ENCODE measurements around the gene FBXL3.

The FBXL3 gene

DNA sequence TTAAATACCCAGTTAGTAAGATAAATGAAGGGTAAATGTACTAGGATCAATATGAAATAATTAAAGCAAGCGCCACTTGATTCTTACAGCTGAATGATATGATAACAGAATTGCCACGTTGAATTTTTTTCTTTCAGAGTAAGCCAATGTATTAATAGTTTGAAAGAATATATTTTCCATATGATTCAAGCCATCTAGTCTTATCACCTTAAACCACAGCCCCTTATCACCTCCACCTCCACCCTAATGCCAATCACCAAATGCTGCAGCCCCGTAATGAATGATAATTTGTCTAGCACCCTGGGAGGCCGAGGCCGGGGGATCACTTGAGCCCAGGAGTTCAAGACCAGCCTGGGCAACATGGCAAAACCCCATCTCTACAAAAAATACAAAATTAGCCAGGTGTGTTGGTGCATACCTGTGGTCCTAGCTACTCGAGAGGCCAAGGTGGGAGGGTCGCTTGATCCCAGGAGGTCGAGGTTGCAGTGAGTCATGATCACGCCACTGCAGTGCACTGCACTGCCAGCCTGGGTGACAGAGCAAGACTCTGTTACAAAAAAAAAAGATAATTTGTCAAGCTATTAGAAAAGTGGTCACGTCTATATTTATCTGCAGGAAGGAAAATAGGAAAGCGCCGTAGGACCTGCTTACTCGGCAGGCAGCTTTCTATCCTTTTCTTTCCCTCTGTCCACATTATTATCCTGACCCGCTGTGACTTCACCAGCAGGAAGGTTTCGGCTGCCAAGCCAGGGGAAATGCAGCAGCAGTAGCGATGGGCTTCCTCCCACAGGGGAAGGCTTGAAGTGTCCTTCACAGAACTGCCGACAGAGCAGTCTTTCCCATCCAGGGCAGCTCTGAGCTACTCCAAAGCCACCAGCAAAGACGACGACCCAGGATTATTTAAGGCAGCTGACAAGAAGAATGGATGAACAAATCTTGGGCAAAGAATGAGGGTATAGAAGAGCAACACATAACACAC lies 54.8 kb downstream of the FBXL3 start:
- Histone ChIP-seq H4K20me1 (ENCODE audit: control insufficient read depth, insufficient read depth, low read depth, low read length) (no peaks in the 10 kb centered on the region), H3K27ac (ENCODE audit: low read depth, low read length) (no peak overlapping the region), H3K4me2 (ENCODE audit: low read length) (no peak overlapping the region), H3K4me1 (ENCODE audit: control insufficient read depth, low read length) (no peaks in the 10 kb centered on the region), H3K9me2 (replicated peaks; ENCODE audit: control insufficient read depth, low read length) (no peaks in the 10 kb centered on the region), H3K79me2 (ENCODE audit: control insufficient read depth, low read length) (no peaks in the 10 kb centered on the region), H3K9me3 (ENCODE audit: control insufficient read depth, insufficient read depth, low read length) (no peaks in the 10 kb centered on the region), H3K27me3 (ENCODE audit: control insufficient read depth, low read length) (peaks cover 16% of the 10 kb centered on the region), H3F3A (ENCODE audit: control insufficient read depth, insufficient read depth) (no peaks in the 10 kb centered on the region), H3K4me3 (ENCODE audit: low read length) (no peak overlapping the region), H3K36me3 (ENCODE audit: control insufficient read depth, low read length) (no peaks in the 10 kb centered on the region)
- TF ChIP-seq, protein P1, sequence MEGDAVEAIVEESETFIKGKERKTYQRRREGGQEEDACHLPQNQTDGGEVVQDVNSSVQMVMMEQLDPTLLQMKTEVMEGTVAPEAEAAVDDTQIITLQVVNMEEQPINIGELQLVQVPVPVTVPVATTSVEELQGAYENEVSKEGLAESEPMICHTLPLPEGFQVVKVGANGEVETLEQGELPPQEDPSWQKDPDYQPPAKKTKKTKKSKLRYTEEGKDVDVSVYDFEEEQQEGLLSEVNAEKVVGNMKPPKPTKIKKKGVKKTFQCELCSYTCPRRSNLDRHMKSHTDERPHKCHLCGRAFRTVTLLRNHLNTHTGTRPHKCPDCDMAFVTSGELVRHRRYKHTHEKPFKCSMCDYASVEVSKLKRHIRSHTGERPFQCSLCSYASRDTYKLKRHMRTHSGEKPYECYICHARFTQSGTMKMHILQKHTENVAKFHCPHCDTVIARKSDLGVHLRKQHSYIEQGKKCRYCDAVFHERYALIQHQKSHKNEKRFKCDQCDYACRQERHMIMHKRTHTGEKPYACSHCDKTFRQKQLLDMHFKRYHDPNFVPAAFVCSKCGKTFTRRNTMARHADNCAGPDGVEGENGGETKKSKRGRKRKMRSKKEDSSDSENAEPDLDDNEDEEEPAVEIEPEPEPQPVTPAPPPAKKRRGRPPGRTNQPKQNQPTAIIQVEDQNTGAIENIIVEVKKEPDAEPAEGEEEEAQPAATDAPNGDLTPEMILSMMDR (IDR thresholded peaks at IDR 0.05; ENCODE audit: low read depth, low read length, poor library complexity, severe bottlenecking): no peak
- TF ChIP-seq EZH2phosphoT487 (IDR thresholded peaks at IDR 0.05; ENCODE audit: borderline replicate concordance, low read length): no peak

DNA sequence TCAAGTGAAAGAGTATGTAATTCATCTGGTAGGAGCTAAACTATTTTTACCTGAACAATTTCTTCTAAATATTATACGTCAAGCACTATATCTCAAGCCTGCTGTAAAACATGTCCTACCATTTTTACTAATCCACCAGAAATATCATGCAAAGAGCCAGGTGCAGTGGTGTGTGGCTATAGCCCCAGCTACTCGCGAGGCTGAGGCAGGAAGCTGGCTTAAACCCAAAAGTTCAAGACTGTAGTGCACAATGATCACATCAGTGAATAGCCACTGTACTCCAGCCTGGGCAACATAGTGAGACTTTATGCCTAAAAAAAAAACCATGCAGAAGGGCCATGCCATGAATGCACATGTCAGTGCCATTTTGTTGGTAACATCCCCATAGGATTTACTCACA lies 55.7 kb downstream of the FBXL3 start:
- Histone ChIP-seq H3K9me3 (ENCODE audit: control insufficient read depth, insufficient read depth, low read length) (no peaks in the 10 kb centered on the region), H3K36me3 (ENCODE audit: control insufficient read depth, low read length) (no peaks in the 10 kb centered on the region), H4K20me1 (ENCODE audit: control insufficient read depth, insufficient read depth, low read depth, low read length) (no peaks in the 10 kb centered on the region), H3K27ac (ENCODE audit: low read depth, low read length) (no peak overlapping the region), H3K79me2 (ENCODE audit: control insufficient read depth, low read length) (no peaks in the 10 kb centered on the region), H3K27me3 (ENCODE audit: control insufficient read depth, low read length) (peaks cover 16% of the 10 kb centered on the region), H3K4me3 (ENCODE audit: low read length) (no peak overlapping the region), H3K9me2 (replicated peaks; ENCODE audit: control insufficient read depth, low read length) (no peaks in the 10 kb centered on the region), H3K4me2 (ENCODE audit: low read length) (no peak overlapping the region), H3K4me1 (ENCODE audit: control insufficient read depth, low read length) (no peaks in the 10 kb centered on the region), H3F3A (ENCODE audit: control insufficient read depth, insufficient read depth) (no peaks in the 10 kb centered on the region)
- TF ChIP-seq, protein P1 (IDR thresholded peaks at IDR 0.05; ENCODE audit: low read depth, low read length, poor library complexity, severe bottlenecking): no peak
- TF ChIP-seq EZH2phosphoT487 (IDR thresholded peaks at IDR 0.05; ENCODE audit: borderline replicate concordance, low read length): no peak

GRCh38 chr13:76969488-76970365 lies 57.2 kb downstream of the FBXL3 start:
- Histone ChIP-seq H3K9me2 (replicated peaks; ENCODE audit: control insufficient read depth, low read length) (no peaks in the 10 kb centered on the region), H3K4me3 (ENCODE audit: low read length) (no peak overlapping the region), H3K27me3 (ENCODE audit: control insufficient read depth, low read length) (peaks cover 16% of the 10 kb centered on the region), H3K27ac (ENCODE audit: low read depth, low read length) (no peak overlapping the region), H4K20me1 (ENCODE audit: control insufficient read depth, insufficient read depth, low read depth, low read length) (no peaks in the 10 kb centered on the region), H3K9me3 (ENCODE audit: control insufficient read depth, insufficient read depth, low read length) (no peaks in the 10 kb centered on the region), H3F3A (ENCODE audit: control insufficient read depth, insufficient read depth) (no peaks in the 10 kb centered on the region), H3K4me1 (ENCODE audit: control insufficient read depth, low read length) (no peaks in the 10 kb centered on the region), H3K36me3 (ENCODE audit: control insufficient read depth, low read length) (no peaks in the 10 kb centered on the region), H3K4me2 (ENCODE audit: low read length) (no peak overlapping the region), H3K79me2 (ENCODE audit: control insufficient read depth, low read length) (no peaks in the 10 kb centered on the region)
- no peak for TF ChIP-seq EZH2phosphoT487 (IDR thresholded peaks at IDR 0.05; ENCODE audit: borderline replicate concordance, low read length)
- TF ChIP-seq, protein P1 (IDR thresholded peaks at IDR 0.05; ENCODE audit: low read depth, low read length, poor library complexity, severe bottlenecking): no peak
